Smooth muscle cell of the brain vasculature (primary cell): Measurements from ENCODE around the gene ZDHHC13.
A peak's percentile ranks its signal among the peaks of the same experiment; 100 is the strongest.

Experiments used
- DNase-seq: peaks from one replicate; pipeline ENCODE4 v3.0.0-alpha.2; 2012; ENCODE audit warnings: low read depth, low spot score

Gene ZDHHC13

DNA sequence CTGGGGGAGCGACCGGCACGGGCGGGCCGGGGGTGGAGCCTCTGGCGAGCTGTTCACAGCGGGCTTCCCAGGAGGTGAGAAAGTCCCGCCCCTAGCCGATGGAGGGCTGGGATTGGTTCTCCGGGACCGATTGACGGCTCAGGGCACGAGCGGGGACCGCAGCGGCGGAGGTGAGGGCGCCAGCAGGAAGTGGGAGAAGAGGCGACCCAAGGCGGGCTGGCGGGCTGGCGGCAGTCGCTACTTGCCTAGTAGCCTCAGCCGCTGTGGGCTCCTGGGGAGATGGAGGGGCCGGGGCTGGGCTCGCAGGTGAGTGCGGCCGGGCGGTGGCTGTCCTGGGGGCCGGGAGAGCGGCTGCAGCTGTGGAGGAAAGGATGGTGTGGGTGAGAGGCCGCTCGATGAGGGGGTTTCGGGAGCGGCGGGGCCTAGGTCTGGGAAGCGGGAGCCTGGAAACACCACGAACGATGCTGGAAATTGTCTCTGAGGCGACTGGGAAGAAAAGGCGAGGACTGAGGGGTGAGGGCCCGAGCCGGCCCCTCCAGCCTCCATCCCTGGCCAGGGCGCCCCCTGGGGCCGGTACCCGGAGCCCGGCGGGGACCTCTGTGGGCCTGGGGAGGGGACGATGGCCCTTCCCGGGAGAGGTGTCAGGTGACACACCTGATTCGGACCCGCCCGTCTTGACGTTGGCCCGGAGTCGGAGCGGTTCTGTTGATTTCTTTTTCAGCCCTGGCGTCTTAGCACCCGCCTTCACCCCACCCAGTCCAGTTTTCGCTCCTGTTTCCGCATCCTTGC lies at the start of gene ZDHHC13:
TSS of gene ZDHHC13 (plus strand) at position 198 of the 789 bp plus-strand sequence. CDS start at position 280, 82 bp downstream.
- DNase-seq, result peak; percentile 29

- DNase-seq, result peak; percentile 39
These were observed 45.7 kb upstream of the ZDHHC13 start for GRCh38 chr11:19071255-19071654.

DNA sequence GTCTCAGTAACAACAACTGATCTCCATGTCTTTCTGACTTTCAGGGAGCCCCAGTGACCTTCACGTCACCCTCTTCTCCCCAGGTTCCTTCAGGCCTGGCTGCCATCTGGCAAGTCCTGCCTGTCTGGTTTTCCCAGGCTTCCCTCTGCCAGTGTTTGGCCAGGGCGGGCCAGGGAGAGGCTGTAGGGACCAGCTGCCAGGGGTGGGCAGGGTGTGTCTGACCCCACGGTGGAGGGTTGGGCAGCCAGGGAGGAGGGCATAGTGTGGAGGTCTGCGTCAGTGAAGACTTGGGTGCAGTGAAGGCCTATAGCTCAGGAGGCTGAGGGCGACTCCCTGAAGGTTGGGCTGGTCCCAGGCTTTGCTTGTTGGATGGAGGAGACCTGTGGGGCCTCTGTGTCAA lies 44.5 kb upstream of the ZDHHC13 start:
- DNase-seq, result no peak

DNA sequence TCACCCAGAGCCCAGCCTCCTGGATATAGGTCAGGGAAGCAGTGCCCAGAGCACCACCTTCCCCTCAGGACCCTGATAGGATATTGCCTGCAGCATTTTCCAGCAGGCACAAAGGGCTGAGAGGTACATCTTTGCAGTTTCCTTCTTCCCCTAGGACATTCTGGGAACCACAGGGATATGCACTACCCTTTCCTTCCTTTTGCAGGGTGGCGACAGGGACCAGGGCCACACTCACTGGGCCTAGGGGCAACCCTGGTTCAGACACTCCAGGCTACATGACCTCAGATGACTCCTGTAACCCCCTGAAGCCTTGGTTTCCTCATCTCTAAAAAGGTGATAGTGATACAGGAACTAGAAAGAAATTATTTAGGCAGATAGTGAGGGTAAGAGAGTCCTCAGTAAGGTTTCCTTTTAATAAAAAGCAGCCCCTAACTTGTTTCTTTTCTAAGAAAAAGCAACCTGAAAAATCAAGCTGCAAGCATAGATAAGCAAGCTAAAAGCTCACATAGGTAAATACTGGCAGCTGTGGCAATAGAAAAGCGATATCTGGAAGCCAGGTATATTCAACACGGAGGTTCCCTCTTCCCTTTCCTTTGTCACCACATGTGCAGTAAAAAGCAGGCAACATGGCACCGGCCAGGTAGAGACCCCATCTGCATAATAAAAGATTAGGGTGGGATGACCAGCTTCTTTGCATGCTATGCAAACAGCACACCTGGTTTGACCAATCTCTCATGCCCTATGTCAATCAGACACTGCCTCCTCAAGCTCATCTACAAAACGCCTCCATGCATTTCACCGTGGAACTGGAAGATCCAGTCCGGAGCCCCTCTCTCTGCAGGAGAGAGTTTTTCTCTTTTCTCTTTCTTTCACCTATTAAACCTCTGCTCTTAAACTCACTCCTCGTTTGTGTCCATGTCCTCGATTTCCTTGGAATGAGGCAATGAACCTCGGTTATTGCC lies 43.2 kb upstream of the ZDHHC13 start:
- DNase-seq, result no peak

DNA sequence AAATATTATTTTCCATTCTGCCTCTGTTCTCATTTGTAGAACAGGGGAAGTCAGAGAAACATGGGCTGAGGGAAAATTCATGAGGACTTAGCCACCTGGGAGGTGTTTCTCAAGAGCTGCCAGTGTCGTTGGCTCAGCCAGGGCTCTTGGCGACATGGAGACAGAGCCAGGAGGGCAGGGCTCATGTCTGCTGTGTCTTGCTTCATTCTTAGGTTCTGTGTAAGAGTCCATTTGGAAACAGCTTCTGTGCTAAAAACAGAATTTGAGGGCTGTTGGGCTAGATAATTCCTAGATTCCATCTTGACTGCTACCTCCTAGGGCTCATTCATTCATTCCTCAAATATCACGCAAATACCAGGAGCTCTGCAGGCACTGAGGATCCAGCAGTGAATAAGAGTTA lies 41.3 kb upstream of the ZDHHC13 start:
- no peak for DNase-seq

GRCh38 chr11:19076744-19077589 lies 40.0 kb upstream of the ZDHHC13 start:
- DNase-seq, result peak; percentile 15

DNA sequence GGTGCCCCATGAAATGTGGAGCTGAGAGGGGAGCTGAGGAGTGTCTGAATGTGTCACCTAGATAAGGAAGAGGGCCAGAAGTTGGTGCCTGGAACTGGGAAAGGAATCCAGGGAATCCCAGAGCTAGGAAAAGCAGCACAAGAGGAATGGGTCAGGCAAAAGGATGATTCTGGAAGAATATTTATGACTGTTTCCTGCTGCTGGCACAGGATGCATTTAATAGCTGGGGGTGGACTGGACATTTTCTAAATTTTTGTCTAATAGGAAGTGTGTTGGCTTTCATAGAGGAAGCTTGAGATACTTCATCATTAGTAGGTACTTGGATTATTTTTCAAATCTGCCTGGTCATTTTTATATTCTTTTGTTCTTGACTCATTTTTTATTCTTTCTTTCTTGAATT lies 39.0 kb upstream of the ZDHHC13 start:
- DNase-seq, result no peak

GRCh38 chr11:19079643-19080440 lies 37.1 kb upstream of the ZDHHC13 start:
- no peak for DNase-seq

- DNase-seq, result no peak
These were observed 36.4 kb upstream of the ZDHHC13 start for GRCh38 chr11:19080579-19080993.

GRCh38 chr11:19083166-19083565 lies 33.8 kb upstream of the ZDHHC13 start:
- DNase-seq, result no peak

GRCh38 chr11:19084661-19085315 lies 32.2 kb upstream of the ZDHHC13 start:
- DNase-seq, result no peak

DNA sequence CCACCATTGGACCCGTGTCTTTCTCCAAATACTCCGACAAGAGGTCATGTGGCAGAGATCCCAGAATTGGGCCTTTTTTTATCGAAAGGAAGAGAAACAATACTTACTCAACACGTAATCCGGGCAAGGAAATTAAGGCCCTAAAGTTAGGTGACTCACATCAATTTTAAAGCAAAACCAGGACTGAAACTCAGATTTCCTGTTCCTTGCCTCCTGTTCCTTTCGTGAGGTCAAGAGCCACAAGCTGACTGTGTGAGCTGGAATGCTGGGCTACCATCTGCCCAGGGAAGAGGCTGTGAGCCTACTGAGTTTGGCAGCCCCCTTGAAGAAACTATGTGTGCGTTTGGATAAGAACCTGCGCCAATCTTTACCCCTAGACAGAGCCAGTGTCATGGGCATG lies 29.3 kb upstream of the ZDHHC13 start:
- DNase-seq, result no peak

GRCh38 chr11:19088791-19089190 lies 28.2 kb upstream of the ZDHHC13 start:
- no peak for DNase-seq

DNA sequence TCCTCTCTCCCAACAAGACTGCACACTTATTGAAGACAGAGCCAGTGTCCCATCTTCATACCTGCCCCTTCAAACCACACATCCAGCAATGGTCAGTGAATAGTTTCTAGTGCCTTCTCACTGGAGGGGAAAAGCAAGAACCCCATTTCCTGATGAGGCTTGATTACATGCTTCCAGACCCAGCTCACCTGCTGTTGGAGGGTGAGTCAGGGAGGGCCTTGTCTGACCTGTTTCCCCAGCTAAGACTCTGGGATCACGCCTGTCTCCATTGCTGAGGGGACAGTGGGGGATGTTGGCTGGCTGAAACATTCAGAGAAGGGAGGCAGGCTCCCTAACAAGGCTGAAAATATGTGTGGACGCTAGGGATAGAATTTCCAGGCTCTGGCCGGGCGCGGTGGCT lies 27.5 kb upstream of the ZDHHC13 start:
- no peak for DNase-seq

DNA sequence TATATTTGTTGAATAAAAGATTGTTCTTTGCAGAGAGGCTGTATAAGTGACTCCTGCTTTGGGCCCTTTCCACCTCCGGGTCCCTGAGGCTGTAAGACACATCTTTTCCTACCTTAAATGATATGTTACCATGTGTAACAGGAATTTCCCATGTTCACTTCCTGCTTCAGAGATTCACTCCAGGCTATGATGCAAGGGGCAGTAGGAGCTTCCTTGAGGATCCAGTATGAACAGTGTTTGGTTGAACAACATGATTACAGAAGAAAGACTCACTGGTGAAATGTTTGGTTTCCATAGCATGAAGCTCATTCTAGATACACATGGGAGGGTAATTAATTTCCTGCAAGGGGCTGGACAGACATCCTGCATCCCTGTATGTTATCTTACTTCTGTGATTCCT lies 25.6 kb upstream of the ZDHHC13 start:
- no peak for DNase-seq

GRCh38 chr11:19092342-19092741 lies 24.6 kb upstream of the ZDHHC13 start:
- no peak for DNase-seq

GRCh38 chr11:19092850-19093249 lies 24.1 kb upstream of the ZDHHC13 start:
- no peak for DNase-seq

GRCh38 chr11:19093976-19094375 lies 23.0 kb upstream of the ZDHHC13 start:
- no peak for DNase-seq

GRCh38 chr11:19094859-19095258 lies 22.1 kb upstream of the ZDHHC13 start:
- DNase-seq, result no peak

- DNase-seq, result no peak
These were observed 17.9 kb upstream of the ZDHHC13 start for GRCh38 chr11:19099093-19099492.
